ENCODE measurements around the gene ARRDC1.
"Not testable (repeated sequence)": the region's sequence is repeated elsewhere in the genome, so short reads cannot be mapped to it uniquely, and the experiment has no call there.

ARRDC1 gene, protein sequence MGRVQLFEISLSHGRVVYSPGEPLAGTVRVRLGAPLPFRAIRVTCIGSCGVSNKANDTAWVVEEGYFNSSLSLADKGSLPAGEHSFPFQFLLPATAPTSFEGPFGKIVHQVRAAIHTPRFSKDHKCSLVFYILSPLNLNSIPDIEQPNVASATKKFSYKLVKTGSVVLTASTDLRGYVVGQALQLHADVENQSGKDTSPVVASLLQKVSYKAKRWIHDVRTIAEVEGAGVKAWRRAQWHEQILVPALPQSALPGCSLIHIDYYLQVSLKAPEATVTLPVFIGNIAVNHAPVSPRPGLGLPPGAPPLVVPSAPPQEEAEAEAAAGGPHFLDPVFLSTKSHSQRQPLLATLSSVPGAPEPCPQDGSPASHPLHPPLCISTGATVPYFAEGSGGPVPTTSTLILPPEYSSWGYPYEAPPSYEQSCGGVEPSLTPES
- total RNA-seq: 49.0 reads per million, percentile 67 among the genes with 10 or more reads in this experiment

DNA sequence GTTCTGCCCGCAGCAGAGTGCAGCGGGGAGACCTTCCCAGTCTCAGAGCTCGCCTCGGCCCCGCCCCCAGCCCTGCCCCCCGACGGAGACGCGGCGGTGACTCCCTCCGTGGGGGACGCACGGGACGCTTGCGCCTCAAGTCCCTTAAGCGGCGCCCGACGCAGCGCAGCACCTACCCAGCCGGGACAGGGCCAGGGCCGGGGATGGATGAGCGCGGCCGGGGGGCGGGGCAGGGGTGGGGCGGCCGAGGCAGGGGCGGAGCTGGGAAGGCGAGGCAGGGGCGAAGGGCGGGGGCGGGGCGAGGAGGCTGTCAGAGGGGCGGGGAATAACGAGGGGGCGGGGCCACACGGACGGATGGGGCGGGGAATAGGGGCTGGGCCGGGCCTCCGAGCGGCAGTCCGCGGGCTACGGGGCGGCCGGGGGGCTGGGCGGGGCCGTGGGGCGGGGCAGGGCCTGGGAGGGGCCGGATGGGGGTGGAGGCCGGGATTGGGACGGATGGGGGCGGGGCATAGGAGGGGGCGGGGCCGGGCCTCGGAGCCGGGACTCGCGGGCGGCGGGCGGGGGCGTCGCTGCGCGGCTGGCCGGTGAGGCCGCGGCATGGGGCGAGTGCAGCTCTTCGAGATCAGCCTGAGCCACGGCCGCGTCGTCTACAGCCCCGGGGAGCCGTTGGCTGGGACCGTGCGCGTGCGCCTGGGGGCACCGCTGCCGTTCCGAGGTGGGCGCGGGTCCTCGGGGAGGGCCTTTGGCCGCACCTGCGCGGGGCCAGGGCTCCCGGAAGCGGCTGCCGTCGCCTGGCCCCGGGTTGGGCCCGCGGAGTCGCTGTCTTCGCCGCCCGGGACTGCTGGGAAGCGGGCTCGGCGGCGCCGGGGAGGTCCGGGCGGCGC, at the start of gene ARRDC1:
Gene ARRDC1 (plus strand): TSS at position 566 of the 884 bp plus-strand sequence. CDS start 32 bp downstream, at position 598.
- DNase-seq: peak; percentile 87

DNA sequence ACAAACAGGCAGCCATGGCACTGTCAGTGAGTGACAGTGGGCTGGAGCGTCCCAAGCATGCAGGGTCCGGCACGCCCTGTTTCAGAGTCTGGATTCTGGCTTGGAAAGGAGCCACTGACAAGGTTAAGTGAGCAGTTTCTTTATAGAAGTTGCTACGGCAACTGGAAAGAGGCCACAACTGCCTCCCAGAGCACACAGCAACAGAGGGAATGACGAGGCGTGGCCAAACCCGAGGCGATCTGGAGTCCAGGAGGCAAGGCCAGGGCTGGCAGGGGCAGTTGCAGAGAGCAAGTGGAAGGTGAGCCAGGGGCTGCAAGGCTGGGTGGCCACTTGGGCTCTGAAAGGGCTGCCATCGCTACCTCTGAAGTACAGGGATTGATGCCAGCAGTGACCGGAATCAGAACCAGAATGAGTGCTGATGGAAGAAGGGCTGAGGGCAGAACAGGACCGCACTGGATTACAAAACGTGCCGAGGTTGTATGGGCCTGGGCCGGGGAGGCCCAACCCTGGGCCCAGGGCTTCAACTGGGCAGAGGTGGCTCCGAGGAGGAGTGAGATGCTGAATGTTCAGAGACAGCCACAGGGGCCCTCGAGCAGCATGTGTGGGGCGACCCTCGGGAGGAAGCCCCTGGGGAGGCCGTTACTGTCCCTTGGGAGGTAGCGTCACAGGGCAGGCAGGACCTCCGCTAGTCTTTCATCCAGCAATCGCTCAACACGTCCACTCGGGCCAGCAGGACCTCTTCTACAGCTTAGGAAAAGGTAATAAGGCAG, 49.2 kb upstream of the ARRDC1 start:
- DNase-seq: no peak

DNA sequence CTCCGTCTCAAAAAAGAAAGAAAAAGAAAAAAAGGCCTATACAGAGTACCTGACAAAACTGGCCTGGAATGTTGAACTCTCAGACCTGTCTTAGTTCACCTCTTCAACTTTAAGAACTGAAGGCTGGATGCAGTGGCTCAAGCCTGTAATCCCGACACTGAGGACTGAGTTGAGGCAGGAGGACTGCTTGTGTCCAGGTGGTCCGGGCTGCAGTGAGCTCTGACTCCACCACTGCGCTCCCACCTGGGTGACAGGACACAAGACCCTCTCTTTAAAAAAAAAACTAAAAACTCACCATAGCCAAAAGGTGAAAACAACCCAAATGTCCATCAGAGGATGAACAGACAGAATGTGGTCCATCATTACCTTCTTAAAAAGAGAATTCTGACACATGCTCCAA, 47.4 kb upstream of the ARRDC1 start:
- no peak for DNase-seq

DNA sequence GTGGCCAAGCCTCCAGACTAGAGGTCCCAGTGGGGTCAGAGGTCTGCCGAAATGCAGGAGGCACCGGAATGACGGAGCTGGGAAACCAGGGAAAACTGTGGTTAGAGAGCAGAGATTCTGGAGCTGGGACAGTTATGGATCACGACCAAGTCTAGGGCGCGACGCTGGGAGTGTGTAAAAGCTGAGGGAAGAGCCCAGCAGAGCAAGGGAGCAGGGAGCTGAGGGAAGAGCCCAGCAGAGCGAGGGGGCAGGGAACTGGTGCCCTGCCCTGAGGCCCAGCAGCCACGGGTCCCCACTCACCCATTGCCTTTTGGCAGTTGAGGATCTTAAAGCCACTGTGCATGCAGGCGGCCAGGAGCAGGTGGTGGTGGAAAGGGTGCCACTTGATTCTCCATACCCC, 41.4 kb upstream of the ARRDC1 start:
- DNase-seq: no peak

DNA sequence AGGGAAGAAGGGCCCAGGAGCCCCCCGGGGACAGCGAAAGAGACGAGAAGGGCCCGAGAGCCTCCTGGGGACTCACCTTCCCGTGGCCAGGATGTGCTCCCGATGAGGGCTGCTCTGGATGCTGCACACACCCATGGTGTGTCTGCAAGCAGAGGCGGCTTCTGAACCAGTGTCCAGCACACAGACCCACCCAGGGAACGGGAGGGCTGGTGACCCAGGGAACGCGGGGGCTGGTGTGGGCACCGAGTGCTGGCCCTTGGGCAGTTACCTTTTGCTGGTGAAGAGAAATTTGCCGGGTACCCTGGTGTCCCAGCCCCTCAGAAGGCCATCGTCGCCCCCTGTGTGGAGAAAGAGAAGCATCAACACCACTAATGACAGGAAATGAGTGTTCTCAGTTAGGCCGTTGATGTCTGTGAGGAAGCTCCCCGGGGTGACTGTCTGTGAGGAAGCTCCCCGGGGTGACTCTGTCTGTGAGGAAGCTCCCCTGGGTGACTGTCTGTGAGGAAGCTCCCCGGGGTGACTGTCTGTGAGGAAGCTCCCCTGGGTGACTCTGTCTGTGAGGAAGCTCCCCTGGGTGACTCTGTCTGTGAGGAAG, 40.6 kb upstream of the ARRDC1 start:
- no peak for DNase-seq

DNA sequence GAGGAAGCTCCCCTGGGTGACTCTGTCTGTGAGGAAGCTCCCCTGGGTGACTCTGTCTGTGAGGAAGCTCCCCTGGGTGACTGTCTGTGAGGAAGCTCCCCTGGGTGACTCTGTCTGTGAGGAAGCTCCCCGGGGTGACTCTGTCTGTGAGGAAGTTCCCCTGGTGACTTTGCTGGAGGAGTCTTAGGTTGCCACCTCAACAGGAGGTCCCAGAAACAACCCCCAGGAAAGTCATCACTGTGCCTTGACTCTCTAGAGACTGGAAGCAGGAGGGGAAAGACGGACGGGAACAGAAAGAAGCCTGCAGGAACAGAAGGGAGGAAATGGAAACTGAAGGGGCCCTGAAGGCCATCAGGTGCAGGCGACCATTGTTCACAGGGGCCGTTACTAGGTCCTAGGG, 37.0 kb upstream of the ARRDC1 start:
- DNase-seq: not testable (repeated sequence)

DNA sequence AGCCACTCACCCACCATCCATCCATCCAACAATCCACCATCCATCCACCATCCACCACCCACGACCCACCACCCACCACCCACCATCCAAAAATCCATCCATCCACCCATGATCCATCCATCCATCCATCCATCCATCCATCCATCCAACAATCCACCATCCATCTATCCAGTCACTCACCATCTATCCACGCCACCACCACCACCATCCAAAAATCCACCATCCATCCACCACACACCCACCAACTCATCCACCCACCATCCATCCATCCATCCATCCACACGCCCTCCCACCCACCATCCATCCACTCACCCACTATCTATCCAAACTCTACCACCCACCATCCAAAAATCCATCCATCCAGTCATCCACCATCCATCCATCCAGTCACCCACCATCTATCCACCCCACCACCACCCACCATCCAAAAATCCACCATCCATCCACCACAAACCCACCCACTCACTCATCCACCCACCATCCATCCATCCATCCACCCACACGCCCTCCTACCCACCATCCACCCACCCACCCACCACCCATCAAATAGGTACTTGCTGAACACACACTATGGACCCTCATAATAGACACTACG, 35.8 kb upstream of the ARRDC1 start:
- DNase-seq: no peak

DNA sequence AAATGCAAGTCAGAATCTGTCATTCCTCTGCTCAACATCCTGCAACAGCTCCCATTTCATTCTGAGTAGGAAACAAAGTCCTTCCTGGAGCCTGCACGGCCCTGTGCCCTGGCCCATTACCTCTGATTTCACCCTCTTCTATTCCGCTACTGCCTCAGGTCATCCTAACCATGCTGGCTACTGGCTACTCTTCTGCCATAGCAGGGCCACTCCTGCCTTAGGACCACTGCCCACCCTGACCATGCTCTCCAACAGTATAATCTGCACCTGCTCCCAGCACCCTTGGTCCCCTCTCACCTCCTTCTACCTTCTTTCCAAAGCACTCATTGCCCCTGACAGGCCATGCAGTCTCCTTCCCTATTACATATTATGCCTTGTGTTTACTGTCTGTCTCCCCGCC, 34.9 kb upstream of the ARRDC1 start:
- DNase-seq: no peak

DNA sequence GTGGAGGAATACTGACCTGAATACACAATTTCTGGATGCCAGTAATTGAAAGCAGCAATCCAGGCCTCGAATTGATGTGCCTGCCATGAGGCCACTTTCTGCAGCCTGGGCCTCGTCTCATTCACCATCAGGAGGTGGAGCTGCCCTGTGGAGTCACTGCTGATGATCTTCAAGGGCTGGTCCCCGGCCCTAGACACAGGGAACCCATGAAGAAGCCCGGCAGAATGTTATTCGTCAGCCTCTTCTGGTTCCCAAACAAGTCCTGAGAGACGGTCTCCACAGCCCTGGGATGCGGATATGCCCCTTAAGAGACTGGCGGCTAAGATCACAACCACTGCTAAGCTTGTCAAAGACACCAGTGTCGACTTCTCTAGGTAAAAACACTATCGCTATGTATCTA, 31.3 kb upstream of the ARRDC1 start:
- no peak for DNase-seq

DNA sequence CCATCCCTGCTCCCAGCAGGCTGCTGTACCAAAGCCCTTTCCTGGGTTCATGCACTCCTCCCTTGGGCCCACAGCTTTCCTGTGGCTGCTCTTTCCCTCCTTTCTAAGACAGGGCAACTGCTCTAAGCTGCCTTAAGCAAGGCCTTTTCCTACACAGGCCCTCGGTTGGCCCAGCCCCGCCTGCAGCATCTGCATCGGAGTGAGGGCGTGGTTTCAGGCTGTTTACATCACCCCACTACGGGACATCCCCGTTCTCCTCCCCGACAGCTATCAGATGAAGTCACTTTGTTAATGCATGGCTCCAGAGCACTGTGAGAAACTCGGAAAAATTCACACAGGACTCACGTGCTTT, 30.1 kb upstream of the ARRDC1 start:
- no peak for DNase-seq

DNA sequence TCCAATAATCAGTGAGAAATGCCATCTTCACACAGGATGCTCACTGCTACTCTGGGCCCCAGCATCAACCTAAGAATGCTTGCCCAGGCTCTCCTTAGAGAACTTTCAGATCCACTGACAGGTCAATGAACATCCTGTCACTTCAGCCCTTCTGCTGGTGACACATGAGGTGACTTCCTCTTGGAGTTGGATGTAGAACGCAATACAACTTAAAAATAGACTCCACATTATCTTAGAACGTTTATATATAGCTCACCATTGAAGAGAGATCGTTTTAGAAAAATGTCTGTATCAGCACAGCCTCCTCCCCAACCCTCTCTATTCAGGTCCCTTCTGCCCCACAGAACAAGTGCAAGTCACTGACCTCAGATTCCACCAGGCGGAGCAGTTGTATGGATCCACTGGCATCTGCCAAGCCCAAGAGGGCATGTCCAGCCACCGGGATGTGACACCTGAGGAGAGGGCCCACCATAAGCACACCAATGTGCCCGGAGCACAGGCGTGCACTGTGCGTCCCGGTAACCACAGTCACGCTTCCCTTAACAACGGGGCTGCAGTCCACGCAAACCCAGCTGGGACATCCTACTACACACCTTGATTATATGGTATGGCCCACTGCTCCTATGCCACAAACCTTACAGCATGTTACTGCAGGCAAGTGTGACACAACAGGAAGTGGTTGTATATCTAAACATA, 29.6 kb upstream of the ARRDC1 start:
- no peak for DNase-seq

DNA sequence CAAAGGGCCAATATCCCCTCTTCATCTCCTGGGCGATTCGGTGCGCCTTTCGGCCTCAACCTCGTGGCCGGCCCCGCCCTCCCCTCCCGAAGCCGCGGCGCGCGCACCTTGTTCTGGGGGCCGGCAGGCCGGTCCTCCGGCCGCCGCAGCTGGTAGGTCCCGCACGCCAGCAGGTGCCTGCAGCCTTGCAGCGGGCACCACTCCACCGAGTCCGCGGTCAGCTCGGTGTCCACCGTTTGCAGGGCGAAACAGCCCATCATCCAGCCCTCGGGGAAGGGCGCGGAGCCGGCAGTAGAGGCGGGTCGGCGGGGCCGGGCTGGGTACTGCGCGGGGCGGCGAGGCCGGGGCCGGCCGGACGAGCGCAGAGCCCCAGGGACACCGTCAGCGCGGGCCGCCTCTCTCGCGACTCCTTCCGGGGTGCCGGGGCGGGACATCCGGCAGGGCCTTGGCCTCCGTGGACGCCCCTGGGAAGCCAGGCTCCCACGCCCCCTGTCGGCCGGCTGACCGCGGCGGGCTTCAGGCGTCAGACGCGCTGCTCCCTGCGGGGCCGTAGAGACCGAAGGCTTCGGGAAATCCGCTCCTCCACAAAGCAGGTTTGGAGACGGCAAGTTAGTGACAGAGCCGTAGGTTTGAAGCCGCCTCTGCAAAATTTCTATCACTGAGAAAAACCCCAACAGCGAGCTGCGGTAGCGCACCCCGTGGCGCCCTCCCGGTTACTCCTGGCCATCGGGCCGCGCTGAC, 26.8 kb upstream of the ARRDC1 start, which contains the start of gene DPH7:
Gene DPH7 (minus strand): TSS at position 408 of the 741 bp plus-strand sequence. CDS start 148 bp downstream, at position 260.
- peak; percentile 96 for DNase-seq

DNA sequence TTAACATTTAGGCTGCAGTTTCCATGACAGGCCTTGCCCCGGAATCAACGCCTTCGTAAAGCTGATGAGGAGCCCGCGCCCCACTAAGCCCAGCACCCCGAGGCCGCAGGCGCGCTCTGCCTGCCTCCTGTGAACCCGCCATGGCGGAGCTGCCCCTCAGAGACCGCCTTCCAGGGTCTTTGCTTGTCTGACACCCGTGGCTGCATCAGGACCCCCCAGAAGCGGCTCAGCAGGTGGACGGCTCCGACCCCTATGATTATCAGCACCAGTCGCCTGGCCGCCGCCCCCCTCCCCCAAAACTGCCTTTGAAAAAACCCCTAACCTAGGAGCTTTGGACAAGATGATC, 26.3 kb upstream of the ARRDC1 start:
- DNase-seq: no peak

DNA sequence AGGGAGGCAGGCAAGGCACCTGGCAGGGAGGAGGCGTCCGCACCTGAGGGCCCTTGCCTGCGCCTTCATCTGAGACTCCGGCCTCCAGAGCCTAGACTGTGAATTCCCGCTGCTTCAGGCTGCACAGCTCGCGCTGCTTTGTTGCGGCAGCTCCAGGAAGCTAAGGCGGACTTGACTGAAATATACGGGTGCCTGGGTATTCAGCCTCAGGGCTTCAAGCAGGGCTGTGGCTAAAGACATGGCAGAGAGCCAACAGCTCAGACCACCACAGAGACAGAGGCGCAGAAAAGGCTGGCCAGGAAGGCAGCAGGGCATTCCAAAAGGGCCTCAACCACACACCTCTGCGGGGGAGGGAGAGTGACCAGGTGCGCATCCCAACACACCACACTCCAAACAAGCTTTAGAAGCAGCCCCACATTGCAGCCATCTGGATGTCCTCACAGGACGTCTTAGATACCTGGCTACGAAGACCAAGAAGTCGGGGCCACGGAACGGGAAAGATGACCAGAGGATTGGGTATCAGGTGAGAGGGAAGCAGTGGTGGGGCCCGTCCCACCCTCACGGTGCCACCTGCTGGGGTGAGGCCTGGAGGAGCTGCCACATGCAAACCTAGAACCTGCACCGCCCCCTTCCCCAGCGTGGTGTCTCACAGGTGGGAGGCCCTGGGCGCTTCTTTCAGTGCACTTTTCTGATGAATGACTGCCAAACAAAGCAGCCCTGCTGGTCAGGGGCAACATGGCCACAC, 25.1 kb upstream of the ARRDC1 start:
- no peak for DNase-seq

DNA sequence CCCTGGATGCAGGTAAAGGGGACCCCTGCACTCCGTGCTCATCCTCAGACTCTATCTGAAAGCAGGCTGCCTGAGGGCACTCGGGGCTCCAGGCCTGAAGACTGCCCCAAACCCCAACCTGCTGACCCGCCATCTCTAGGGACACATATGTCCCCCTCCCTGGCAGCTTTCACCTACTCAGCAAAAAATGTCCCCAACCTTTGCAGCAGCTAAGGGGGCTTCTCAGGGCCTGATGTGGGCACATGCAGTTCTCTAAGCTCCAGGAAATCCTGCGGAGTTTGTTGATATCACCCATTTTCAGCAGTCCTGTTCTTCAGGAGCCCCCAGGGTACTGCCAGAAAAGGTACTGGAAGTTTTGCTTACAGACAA, 24.5 kb upstream of the ARRDC1 start:
- DNase-seq: no peak

DNA sequence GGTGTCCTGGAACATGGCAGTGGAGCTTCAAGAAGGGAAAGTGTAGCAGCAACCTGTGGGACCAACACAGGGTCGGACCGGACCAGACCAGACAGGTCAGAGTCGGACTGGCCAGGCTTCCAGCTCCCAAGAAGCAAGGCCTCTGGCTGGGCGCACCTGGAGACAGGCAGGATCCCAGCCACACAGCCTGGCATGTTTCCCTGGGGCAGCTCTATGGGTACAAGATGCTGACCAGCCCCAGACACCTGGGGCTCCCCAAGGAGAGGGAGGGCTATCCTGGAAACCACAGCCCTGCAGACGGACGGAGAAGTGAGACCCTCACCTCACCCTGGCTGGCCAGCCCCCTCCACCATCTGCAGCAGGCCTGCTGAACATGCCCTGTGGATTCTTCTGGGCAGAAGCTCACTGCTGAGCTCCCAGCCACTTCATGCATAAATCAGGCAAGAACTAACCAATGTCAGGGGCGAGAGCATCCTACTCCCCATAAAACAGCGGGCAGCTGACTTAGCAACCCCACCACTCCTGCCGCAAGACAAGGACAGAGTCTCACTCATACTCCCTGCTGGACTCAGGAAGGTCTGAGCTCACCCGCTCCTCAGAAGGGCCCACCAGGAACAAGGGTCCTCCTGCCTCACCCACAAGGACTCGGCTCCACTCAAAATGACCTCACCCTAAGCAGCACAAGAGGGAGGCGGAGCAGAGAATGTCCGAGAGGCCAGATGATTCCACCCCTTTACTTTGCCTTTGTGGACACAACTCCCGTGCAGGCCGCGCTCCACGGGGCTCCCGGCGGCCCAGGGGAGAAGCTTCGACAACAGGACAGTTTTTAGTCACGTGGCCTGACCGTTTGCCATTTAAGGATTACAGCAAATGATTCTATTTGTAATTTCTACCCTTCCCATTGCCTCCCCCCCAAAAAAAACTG, 23.9 kb upstream of the ARRDC1 start:
- no peak for DNase-seq

DNA sequence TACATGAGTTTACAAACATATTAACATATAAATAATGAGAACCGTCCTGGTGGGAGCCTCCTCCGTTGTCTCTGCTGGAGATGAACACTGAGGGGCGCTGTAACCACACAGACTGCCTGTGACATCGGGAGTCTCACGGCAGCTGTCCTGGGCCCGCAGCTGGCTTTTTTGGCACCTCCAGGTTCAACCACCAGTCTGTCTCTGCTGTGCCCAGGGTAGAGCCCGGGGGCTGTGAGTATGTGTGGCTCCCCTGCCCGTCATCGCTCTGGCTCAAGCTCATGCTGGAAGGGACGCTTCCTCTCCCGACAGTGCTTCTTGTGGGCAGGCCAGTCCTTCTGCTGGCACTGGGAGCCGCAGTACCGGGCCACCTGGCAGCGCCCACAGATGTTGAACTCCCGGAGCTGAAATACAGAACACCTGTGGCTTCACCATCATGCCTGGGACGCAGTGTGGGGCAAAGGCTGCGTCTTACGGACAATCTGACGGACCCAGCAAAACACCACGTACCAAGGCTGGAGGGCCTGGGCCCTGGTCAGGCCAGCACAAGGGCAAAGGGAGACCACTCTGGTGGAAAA, 23.1 kb upstream of the ARRDC1 start:
- DNase-seq: no peak

DNA sequence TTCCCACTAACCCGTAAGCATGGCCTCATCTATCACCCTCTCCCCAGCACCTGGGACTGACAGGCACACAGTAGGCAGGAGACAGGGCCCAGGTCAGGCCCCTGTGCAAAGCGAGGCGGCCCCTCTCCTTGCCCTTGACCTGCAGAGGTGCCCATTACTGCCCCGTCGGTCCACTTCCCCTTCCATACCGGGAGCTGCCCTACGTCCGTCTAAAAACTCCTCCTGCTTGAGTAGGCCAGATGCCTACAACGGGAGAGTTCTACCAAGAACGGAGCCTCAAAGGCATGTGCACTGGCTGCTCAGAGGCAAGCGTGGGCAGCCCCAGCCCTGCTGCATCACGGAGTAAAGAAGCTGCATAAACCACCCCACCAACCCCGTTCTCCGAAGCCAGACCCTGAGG, 22.1 kb upstream of the ARRDC1 start:
- DNase-seq: no peak

DNA sequence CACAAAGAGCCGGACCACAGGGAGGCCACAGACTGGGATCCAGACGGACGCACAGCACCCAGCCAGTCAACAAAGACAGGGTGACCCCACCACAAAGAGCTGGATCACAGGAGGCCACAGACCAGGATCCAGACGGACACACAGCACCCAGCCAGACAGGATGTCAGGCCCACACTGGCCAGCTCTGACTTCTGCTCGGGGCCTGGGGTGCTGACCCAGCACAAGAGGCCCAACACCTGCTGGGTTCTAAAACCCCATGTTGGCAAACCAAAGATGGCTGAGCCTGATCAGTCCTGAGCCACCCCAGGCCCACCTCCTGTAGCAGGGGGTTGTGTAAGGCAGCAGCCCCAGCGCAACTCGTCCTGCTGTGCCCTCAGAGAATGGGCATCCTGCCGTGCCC, 21.5 kb upstream of the ARRDC1 start:
- no peak for DNase-seq
